NCI-H526 (cell line): Measurements from ENCODE around the gene ATP4B.

Experiments used
- DNase-seq, 2 experiments: peaks; one replicate each; lab custom pipeline; 2025; lab: John Stamatoyannopoulos, UW

The ATP4B gene

DNA sequence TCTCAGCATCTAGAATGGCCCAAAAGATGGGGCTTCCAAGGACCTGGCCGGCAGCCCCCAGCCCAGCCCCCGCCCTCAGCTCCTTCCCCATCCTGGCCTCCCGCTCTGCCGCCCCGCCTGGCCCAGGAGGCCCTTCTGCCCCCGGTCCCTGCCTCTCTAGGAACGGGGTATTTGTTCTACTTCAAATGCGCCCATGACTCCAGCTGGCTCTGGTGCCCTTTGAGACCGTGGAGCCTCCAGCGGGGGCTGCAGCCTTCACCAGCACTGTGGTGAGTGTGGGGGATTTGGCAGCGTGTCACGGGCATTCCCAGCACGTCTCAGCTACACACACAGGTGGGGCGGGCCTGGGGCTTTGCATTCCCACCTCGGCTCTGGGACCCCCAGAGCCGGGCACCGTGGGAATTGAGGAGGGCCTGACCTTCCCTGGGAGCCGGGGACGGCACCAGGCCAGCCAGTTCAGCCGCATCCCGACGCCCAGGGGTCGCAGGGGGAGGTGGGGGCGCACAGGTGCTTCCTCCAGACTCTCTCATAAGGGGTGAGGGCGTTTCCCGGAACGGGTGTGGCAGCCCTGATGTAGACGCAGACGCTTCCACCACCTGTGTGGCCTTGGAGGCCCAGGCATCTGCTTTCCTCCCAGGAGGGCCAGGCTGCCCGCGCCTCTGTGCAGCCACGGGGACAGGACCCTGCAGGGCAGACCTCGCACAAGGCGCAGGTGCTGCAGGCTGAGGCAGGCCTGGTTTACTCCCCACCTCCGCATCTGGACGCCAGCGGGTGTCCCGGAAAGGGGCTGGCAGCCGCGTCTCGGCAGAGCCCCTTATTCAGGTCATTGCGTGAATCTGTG lies 947 bp downstream of the ATP4B start:
- no peak for DNase-seq

DNA sequence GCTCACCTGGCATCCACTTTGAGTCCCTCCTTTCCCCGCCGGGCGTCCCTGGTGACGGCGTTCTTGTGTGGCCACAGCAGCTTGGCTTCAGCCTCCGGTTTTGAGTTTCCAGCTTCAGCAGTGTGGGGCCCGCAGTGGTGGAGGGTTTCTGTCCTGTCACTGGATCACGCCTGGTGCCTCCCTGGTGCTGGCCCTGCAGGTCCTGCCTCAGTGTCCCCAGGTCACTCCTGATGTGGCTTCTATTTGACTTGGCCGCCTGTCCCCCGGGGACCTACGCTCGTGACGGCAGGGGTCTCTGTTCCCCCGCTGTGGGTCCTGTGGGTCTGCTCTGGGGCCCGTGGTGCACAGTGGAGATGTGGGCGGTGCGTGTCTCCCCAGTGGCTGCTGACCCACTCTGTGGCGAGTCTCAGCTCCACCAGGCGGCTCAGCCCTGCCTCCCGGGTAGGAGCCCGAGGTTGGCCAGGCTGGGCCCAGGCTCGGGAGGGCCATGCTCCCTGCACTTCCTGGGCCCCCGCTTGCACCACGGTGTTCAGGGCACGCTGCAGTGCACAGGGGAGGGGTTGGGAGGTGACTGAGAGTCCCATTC lies 1.9 kb downstream of the ATP4B start:
- no peak for DNase-seq

DNA sequence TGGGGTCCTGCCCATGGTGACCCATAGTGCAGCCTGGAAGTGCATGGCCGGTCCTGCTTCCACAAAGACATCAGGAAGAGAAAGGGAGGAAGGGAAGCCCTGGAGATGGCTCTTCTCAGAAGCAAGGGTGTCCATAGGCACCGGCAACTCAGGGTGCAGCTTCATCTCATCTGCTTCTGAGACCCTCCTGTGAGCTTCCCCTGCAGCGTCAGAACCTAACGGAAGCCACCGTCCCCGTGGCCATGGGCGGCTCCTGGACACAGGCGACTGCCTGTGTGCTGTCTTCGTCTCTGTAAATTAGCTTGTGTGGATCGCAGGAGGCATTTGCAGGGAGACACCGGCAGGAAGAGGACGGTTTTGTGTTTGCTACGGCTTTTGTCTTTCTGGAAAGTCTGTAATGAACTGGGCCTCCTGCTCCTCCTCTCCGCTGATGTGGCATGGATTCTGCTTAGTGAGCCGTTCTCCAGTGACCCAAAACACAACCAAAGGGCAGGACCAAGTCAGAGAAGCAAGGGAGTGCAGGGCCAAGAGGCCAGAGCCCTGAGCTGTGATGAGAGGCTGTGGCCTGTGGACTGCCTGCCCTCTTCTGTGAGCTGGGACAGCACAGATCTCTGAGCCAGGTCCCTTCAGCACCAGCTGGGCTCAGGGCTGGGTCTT lies 2.5 kb downstream of the ATP4B start:
- no peak for DNase-seq

DNA sequence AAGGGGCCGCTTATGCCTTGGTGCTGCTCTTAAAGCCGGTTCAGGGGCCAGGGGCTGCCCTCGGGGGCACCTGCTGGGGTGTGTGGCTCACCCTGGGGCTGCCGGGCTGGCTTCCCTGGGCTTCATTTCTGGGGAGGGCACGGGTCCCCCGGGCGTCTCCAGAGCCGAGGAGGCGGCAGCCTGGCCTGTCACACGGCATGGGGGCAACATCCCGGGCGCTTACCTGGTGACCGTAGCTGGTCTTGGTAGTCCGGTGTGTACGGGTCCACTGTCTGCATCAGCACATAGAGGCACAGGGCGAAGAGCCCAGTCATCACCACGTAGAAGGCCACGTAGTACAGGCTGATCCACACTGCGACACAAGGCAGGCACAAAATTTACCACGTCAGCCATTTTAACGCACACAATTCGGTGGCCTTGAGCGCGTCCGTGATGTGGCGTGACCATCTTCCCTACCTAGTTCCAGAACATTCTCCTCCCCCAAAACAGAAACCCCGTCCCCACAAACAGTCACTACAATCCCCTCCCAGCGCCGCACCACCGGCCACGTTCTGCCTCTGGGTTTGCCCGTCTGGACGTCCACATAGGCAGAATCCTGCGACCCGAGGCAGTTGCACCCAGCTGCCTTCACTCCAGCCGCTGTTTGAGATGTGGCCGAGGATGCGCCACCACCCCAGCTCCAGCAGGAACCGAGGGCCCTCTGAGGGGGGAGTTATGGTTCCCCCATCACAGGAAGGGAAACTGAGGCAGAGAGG lies 3.2 kb downstream of the ATP4B start:
- DNase-seq: no peak

DNA sequence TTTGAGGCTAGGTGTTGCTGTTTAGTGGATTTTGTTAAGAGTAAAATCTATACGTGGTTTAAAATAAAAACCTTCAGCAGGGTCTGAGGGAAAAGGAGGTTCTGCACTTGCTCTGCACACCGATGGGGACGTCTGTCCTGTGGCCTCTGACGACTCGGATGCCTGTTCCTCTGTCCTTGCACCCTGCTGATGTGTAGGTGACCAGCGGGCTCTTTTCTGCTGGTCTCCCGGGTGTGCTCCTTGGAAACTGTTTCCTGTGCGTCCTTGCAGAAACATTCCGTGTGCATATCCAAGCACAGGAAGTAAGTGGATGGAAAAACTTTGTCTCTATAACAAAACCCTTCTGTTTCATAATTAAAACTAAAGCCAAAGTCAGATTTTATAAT lies 3.8 kb downstream of the ATP4B start:
- no peak for DNase-seq

DNA sequence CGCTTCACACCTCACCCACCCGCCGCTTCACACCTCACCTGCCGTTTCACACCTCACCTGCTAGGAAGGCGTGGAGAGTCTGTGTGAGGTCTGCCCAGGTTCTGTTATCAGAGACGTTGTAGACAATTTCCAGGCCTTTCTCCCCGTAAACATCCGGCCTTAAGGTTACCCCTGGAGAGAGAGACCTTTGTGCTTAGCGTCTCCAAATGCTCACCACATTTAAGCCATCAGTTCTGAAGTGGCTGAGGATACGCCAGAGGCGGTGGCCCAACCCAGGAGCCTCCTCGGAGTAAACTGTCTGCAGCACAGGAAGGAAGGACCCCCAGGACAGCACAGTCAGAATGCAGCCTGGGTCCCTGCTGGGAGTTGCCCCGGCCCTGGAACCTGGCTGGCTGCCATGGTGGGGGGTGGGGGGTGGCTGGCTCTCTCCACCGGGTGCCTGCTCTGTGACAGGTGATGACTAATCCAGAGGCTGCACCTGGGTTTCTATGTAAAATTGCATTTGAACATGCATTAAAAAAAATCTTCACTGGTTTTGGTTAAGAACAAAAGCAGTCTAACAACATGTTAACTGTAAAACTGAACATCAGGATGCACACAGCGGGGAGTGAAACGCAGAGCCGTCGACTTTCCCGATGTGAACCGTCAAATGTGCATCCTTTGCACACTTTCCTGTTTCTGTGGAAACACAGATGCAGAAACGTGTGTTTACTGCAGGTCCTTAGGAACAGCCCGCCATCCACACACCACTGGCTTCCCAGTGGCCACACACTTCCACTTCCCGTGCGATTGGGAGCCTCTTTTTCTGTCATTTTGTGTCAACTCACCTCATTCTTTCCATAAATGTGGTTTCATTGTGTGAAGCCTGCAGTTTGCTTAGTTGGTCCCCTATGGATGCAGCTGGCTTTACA lies 4.5 kb downstream of the ATP4B start:
- DNase-seq: no peak

DNA sequence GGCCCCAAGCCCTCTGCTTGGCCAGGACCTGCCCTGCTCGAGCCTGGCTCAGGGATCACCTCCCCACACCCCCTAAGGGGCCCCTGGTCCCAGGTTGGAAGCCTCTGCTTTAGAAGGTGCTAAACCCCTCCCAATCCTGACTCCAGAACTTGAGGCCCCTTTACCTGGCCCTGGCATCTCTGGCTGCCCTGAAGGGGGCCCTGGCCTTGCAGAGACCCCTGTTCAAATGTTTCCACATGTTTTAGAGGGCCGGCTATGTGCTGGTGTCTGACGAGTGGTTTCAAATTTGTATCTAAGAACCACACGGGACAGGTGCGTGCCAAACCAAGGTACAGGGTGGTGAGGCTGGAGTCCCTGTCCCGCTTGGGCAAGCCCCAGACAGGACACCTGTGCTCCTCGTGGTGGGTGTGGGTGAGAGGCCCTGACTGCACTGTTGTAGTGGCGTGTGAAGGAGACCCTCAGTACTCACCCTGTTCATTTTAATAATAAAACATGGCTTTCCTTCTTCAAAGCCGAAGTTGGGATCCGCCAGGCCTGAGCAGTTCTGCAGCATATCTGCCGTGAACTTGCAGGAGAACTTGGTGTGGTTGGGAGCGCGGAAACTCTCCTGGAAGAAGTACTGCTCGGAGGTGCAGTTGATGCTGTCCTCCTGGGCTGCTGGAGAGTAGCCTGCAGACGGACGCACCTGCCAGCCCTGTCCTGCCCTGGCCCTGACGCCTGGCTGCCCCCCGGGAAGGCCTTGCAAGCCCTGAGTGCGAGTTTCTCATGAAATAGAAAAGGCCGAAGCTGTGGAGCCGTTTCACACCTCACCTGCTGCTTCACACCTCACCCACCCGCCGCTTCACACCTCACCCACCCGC lies 5.4 kb downstream of the ATP4B start:
- no peak for DNase-seq

DNA sequence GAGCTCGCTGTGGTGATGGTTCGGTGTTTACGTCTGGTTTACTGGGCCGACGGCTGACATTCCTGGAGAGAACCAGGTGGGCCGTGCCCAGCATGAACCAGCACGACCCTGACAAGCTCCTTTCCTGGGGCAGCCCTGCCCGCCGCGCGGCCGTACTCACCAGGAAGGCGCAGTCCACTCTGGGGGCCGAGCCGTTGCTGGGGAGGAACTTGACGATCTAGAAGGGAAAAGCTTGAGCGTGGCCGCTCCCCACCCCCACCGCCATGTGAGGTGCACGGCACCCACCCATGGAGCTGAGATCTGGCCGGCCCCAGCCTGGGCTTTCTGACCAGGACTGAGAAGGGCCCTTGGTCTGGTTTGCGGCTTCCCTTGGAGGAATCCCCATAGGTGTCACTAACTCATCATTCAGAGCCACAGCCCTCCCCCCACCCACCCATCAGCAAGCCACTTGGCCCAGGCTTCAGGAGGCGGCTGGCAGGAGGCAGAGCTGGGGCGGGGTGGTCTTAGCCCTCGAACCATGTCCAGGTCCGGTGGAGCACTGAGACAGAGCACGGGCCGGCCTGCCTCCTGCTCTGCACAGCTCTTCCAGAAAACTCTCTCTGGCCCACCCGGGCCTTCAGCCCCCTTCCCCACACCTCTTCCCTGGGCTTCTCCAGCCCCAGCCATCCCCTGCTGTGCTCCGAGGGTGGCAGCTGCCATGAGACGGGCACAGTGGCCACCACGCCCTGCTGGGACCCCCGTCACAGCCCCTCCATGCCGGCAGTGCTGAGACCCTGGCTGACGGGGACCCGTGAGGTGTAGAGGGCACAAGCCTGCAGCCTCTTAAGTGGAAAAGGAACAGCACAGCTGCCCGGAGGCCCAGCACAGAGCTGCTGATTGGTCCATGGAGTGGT lies 6.2 kb downstream of the ATP4B start:
- no peak for DNase-seq

DNA sequence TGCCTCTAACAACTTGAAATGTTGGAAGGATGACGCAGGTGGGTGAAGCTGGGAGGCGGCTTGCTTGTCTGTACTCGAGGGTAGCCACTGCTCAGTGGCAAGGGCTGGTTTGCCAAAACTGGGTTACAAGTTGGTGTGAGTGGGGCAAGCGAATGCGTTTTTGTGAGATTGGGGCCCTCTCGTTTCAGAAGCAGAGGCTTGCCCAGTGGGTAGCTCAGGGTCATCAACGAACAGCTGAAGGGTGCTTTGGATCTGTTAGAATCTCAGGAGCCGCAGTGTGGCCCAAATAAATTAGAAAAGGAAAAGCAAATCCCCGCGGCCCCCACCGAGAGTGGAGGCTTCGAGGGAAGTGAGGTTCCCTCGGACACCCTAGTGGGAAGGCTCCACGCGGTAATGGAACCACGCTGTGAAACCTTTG lies 7.3 kb downstream of the ATP4B start:
- no peak for DNase-seq

DNA sequence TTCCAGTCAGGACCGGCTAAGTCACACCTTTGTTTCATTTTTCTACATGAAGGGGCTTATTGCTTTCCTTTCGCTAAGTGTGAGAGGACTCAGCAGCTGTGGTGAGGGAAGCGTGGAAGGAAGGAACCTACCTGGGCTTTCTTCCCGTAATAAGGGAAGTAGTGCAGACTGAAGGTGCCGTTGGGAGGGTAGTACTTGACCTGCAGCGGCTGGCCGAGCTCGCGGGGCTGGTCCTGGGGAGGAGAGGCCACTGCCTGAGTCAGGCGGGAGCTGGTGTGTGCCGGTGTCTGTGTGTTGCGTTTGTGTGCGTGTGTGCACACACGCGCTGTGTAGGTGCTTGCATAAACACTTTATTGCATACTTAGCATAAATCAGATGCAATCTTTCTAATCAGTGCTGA lies 7.7 kb downstream of the ATP4B start:
- DNase-seq: no peak

DNA sequence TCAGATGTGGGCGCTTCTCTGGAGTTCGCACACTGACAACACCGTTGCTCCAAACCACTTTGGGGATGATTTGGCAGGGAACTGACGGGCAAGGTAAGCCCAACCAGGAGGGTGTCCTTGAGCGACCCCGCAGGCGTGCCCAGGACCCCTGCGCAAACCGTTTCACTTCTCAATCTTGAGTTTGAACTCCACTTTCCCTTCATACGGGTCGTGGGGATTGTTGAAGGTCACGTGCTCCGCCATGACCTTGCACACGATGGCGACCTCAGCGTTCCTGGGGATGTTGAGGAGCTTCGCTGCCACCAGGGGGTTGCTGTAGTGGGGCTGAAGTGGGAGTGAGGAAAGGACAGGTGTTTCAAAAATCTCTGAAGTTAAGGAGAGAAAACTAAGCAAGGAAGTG lies 8.8 kb downstream of the ATP4B start:
- no peak for DNase-seq

DNA sequence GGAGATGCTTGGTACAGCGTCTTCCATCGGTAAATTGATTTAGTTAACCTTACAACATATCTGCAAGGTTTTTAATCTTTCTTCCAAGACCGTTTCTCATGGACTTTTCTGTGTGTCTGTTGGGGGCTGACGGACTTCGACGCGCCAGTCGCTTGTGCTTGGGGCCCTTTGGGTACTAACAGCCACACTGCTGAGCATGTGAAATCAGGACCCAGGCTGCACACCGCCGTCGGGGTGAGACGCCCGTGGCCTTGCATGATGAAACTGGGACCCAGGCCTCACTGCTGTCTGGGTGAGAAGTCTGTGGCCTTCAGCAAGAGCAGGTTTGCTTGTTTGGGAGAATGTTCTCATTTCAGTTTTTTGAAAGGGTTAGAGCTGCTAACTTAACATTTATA lies 9.8 kb downstream of the ATP4B start:
- no peak for DNase-seq

DNA sequence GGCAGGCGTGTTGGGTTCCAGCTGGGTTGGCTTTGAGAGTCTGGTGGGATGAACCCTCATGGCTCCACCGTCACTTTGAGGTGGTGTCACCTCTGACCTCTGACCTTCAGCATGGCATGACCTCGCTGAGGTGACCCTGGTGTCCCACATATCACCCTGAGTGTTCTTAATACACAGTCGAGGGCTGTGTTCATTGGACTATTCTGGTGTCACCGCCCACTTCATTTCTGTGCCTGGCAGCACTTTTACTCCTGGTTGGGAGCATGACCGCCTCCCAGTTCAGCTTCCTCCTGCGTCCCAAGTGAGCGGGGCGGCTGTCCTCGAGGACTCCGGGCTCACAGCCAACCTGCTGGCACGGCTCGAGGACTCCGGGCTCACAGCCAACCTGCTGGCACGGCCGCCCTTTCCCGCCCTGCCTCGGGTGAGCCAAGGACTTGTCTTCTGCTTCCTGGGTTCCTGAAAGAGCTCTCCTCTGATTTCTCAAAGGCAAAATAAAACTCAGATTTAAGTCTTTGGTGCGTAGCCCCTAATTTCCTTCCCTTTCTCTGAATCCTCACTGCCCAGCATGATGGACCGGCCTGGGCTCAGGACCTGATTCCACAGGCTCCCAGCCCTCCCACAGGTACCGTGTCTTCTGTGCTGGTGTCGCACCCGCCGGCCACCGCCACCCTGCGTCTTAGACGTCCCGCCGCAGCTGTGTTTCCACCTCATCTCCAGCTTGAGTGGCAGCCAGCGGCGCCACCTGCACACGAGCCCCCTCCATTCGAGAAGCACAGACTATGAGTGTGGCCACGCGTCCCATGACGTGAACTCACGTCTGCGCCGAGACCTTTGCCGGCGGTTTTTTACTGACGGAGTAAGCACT lies 10.4 kb downstream of the ATP4B start:
- DNase-seq: no peak

DNA sequence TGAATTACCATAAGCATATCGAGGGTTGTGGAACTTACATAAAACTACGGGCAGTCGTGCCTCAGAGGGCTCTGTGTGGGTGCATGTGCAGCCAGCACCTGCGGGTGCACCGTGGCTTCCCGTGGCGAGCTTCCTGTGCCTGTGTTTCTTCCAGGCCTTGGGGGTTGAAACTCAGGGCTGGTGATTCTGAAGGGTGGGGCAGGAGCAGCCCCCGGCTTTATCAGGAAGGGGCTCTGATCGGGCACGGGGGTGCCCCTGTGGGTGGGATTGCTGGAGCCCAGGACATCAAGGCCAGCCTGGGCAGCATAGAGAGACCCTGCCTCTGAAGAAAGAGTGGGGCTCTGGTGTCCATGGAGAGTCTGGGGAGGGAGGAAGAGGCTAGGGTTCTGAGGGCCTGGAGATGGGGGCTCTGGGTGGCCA lies 11.1 kb downstream of the ATP4B start:
- no peak for DNase-seq

DNA sequence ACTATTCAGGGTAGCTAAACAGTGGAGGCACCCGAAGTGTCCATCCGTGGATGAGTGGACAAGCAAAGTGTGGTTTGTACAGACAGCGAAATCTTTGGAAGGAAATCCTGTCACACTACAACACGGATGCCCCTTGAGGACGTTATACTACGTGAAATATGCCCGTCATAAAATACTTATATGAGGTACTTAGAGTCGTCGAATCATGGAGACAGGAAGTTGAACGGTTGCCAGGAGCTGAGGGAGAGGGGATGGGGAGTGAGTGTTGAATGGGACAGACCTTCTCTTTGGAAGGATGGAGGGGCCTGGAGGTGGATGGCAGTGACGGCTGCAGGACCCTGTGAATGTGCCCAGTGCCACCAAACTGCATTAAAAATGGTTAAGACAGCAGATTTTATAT lies 11.6 kb downstream of the ATP4B start:
- no peak for DNase-seq

DNA sequence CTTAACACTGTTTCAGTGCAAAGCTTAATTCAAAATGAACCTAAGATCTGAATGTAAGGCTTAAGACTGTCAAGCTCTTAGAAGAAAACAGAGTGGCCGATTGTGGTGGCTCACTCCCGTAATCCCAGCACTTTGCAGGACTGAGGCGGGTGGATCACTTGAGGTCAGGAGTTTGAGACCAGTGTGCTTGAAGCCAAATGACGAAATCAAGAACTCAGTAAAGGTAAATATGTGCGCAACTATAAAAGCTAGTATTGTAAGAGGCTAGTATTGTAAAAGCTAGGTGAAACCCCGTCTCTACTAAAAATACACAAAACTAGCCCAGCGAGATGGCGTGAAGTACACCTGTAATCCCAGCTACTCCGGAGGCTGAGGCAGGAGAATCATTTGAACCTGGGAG lies 12.7 kb downstream of the ATP4B start:
- no peak for DNase-seq

DNA sequence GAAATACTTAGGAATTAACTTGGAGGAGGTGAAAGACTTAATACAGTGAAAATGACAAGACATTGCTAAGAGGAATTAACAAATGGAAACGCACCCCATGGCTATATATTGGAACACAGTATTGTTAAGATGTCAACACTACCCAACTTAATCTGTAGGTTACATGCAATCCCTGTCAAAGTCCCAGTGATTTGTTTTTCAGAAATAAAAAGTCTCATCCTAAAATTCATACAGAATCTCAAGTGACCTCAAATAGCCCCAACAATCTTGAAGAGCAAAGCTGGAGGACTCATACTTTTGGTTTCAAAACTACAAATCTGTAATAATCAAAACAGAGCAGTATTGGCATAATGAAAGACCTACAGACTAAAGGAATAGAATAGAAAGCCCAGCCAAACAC lies 13.2 kb downstream of the ATP4B start:
- no peak for DNase-seq

DNA sequence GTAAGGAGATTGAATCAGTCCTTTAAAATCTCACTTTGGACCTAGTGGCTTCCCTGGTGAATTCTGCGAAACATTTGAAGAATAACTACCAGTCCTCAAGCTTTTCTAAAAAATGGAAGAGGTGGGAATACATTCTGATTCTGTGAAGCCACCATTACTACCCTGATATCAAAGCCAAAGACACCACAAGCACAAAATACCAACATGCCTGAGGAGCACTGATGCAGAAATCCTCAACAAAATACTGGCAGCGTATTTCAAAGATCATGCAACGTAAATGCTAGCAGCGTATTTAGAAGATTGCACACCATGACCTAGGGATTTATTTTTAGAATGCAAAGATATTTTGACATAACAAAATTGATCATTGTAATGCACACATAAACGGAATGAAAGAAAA lies 14.4 kb downstream of the ATP4B start:
- DNase-seq: no peak

DNA sequence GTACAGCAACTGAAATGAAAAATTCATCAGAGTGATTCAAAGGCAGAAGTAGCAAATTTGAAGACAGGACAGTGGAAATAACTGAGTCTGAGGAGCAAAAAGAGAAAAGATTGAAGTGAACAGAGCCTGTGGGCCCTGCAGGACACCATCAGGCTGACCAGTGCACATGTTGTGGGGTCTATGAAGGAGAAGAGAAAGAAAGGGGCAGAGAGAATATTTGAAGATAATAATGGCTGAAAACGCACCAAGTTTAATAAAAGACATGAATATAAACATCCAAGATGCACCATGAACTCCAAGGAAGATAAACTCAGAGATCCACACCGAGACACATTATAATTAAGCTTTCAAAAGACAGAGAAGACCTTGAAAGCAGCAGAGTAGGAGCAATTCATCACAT lies 15.4 kb downstream of the ATP4B start:
- DNase-seq: no peak
